SK-N-SH (cell line): ENCODE measurements around the gene KLF16. TPM values are rescaled to one million over a fixed set of nuclear protein-coding genes. Genes with fewer than 3 reads are reported as not detected.

ENCODE experiments used
- CTCF ChIA-PET: fragments of 300-600, 350-600 bp; formaldehyde crosslinking; extraction: SDS; loops from one replicate; lab custom pipeline; 2021; lab: Yijun Ruan, JAX
- POLR2A ChIA-PET: fragments of 350-600 bp; sonication (Branson Sonifier 250); formaldehyde crosslinking; extraction: SDS; loops from one replicate; lab custom pipeline; 2020; ENCODE audit warnings: antibody characterized with exemption, inconsistent platforms; lab: Yijun Ruan, JAX
- DNase-seq: peaks from one replicate; pipeline ENCODE4 v3.0.0; 2012
- H2AFZ ChIP-seq: fragments of 200-600 bp; sonication (generic); 2 replicates; pipeline ENCODE4 v1.8.1; 2016; ENCODE audit warnings: antibody characterized with exemption, mild to moderate bottlenecking, low read depth
- H3F3A ChIP-seq: fragments of 200-600 bp; sonication (generic); replicated peaks from 2 replicates; pipeline ENCODE3; 2016; ENCODE audit warnings: antibody characterized with exemption, mild to moderate bottlenecking; ENCODE audit not compliant: insufficient read depth
- H3K27ac ChIP-seq, 2 experiments: fragments of 200-500 bp in 1 of 2; fragments of 200-600 bp in 1 of 2; sonication (Bioruptor generic) in 1 of 2; sonication (generic), shearing (Covaris generic) in 1 of 2; 2 replicates each; pipeline versions ENCODE4 v1.5.1 to v1.6.1; 2014 to 2016; ENCODE audit warnings: low read depth in 2 of 2, inconsistent platforms in 1 of 2, low read length in 1 of 2, mild to moderate bottlenecking in 1 of 2, mixed read lengths in 1 of 2
- H3K27me3 ChIP-seq: fragments of 200-600 bp; sonication (generic), shearing (Covaris generic); 2 replicates; pipeline ENCODE4 v1.6.1; 2016; ENCODE audit warnings: mixed run types; ENCODE audit not compliant: insufficient read depth
- H3K36me3 ChIP-seq, 2 experiments: fragments of 200-500 bp in 1 of 2; fragments of 200-600 bp in 1 of 2; sonication (Bioruptor generic) in 1 of 2; sonication (generic) in 1 of 2; replicated peaks in 1 of 2; 2 replicates each; pipeline versions ENCODE3 to v1.5.1; 2014 to 2016; ENCODE audit warnings: low read length in 1 of 2, mild to moderate bottlenecking in 1 of 2; ENCODE audit not compliant: insufficient read depth in 2 of 2, control insufficient read depth in 1 of 2
- H3K4me1 ChIP-seq, 2 experiments: fragments of 200-500 bp in 1 of 2; fragments of 200-600 bp in 1 of 2; sonication (Bioruptor generic) in 1 of 2; sonication (generic), shearing (Covaris generic) in 1 of 2; 2 replicates each; pipeline versions ENCODE4 v1.5.1 to v1.6.1; 2014 to 2016; ENCODE audit warnings: low read depth in 1 of 2, low read length in 1 of 2, mixed run types in 1 of 2; ENCODE audit not compliant: insufficient read depth in 2 of 2, control insufficient read depth in 1 of 2
- H3K4me2 ChIP-seq: fragments of 200-600 bp; sonication (generic), shearing (Covaris generic); 2 replicates; pipeline ENCODE4 v1.6.1; 2017; ENCODE audit warnings: mixed run types
- H3K4me3 ChIP-seq, 2 experiments: fragments of 200-500 bp in 1 of 2; fragments of 200-600 bp in 1 of 2; sonication (Bioruptor generic) in 1 of 2; sonication (generic), shearing (Covaris generic) in 1 of 2; 2 replicates each; pipeline versions ENCODE4 v1.5.1 to v1.8.1; 2014 to 2016; ENCODE audit warnings: low read depth in 2 of 2, inconsistent platforms in 1 of 2, low read length in 1 of 2, mild to moderate bottlenecking in 1 of 2, mixed read lengths in 1 of 2, moderate library complexity in 1 of 2
- H3K79me2 ChIP-seq: fragments of 200-600 bp; sonication (generic); 2 replicates; pipeline ENCODE4 v1.8.1; 2017; ENCODE audit warnings: mild to moderate bottlenecking; ENCODE audit not compliant: insufficient read depth
- H3K9ac ChIP-seq: fragments of 200-600 bp; sonication (generic); 2 replicates; pipeline ENCODE4 v1.6.1; 2017; ENCODE audit warnings: mixed run types
- H3K9me2 ChIP-seq: fragments of 200-600 bp; sonication (generic); 2 replicates; pipeline ENCODE4 v1.6.1; 2017; ENCODE audit warnings: mixed run types
- H3K9me3 ChIP-seq: fragments of 200-600 bp; sonication (generic); 2 replicates; pipeline ENCODE4 v1.6.1; 2017; ENCODE audit warnings: mixed run types, mild to moderate bottlenecking, moderate library complexity
- H4K20me1 ChIP-seq: fragments of 200-600 bp; sonication (generic); 2 replicates; pipeline ENCODE4 v1.6.1; 2017; ENCODE audit warnings: mild to moderate bottlenecking, mixed run types; ENCODE audit not compliant: insufficient read depth
- ELF1 ChIP-seq: IDR thresholded peaks from 2 replicates; pipeline ENCODE4 v1.4.0; 2012
- EZH2phosphoT487 ChIP-seq: fragments of 200-600 bp; sonication (generic); IDR thresholded peaks from 2 replicates; pipeline ENCODE4 v1.6.1; 2017; ENCODE audit warnings: low read depth, mixed run types, mild to moderate bottlenecking, antibody characterized with exemption, moderate library complexity, borderline replicate concordance
- FOXJ3 ChIP-seq: sonication (generic); formaldehyde crosslinking; IDR thresholded peaks from 2 replicates; pipeline ENCODE4 v1.5.1; 2020; ENCODE audit warnings: mild to moderate bottlenecking, missing genetic modification reagents
- JUND ChIP-seq: IDR thresholded peaks from 2 replicates; pipeline ENCODE4 v1.4.0; 2012
- MEF2A ChIP-seq: IDR thresholded peaks from 2 replicates; pipeline ENCODE4 v1.4.0; 2012; ENCODE audit warnings: low read depth, borderline replicate concordance
- NFIC ChIP-seq: IDR thresholded peaks from 2 replicates; pipeline ENCODE4 v1.4.0; 2012; ENCODE audit warnings: borderline replicate concordance
- RAD21 ChIP-seq: IDR thresholded peaks from 2 replicates; pipeline ENCODE4 v1.6.1; 2012; ENCODE audit warnings: mild to moderate bottlenecking, low read length
- SIN3A ChIP-seq: IDR thresholded peaks from 2 replicates; pipeline ENCODE4 v1.6.1; 2012; ENCODE audit warnings: low read depth, mild to moderate bottlenecking, low read length, moderate library complexity, borderline replicate concordance
- TEAD4 ChIP-seq: IDR thresholded peaks from 2 replicates; pipeline ENCODE4 v1.4.0; 2012; ENCODE audit warnings: mild to moderate bottlenecking, borderline replicate concordance; ENCODE audit not compliant: insufficient read depth
- YY1 ChIP-seq: IDR thresholded peaks from 2 replicates; pipeline ENCODE4 v1.4.0; 2012; ENCODE audit warnings: low read depth, mild to moderate bottlenecking
- WGBS: methylation state at CpG from one replicate; pipeline ENCODE4 v1.1.6; 2017; ENCODE audit warnings: low lambda C conversion rate; 5-methylcytosine and 5-hydroxymethylcytosine counted together
- polyA plus RNA-seq, 3 experiments: library from polyadenylated mRNA; depleted of rRNA; stranded (reverse); fragments of >200 nt; gene quantifications; 2 replicates each; pipeline ENCODE4 v1.2.3, GENCODE V29; 2012
- TF ChIP-seq, protein P1 (sequence below): fragments of 200-600 bp; sonication (generic); IDR thresholded peaks from 2 replicates; pipeline ENCODE4 v1.6.1; 2017; ENCODE audit warnings: antibody characterized with exemption, mild to moderate bottlenecking, moderate library complexity
- TF ChIP-seq, protein P2 (sequence below): IDR thresholded peaks from 2 replicates; pipeline ENCODE4; 2012
- TF ChIP-seq, protein P3 (sequence below): fragments of 150-350 bp; IDR thresholded peaks from 2 replicates; pipeline ENCODE4 v1.6.1; 2016; ENCODE audit warnings: mild to moderate bottlenecking, low read depth, low read length

KLF16 gene
- polyA plus RNA-seq, 1 of the 3 experiments (the other 2 are of a cell fraction), result 16.1 TPM

DNA sequence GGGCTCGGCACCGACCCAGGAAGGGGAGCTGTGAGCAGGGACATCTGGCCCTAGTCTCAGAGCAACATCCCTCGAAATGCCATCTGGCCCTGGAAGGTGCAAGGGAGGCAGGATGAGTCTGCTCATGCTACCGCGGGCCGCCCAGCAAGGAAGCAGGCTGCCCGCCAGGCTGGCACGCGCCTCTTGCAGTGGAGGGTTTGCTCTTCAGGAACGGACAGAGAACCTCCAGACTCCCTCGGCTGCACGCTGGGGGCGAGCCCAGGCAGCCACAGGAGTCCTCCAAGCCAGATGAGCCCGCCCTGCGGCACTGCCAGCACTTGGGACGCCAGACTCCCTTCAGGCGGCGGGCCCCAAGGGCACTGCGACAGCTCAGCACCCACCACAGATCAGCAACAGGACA lies 41.2 kb downstream of the KLF16 start (continued):
- TF ChIP-seq, protein P1, sequence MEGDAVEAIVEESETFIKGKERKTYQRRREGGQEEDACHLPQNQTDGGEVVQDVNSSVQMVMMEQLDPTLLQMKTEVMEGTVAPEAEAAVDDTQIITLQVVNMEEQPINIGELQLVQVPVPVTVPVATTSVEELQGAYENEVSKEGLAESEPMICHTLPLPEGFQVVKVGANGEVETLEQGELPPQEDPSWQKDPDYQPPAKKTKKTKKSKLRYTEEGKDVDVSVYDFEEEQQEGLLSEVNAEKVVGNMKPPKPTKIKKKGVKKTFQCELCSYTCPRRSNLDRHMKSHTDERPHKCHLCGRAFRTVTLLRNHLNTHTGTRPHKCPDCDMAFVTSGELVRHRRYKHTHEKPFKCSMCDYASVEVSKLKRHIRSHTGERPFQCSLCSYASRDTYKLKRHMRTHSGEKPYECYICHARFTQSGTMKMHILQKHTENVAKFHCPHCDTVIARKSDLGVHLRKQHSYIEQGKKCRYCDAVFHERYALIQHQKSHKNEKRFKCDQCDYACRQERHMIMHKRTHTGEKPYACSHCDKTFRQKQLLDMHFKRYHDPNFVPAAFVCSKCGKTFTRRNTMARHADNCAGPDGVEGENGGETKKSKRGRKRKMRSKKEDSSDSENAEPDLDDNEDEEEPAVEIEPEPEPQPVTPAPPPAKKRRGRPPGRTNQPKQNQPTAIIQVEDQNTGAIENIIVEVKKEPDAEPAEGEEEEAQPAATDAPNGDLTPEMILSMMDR, result no peak
- TF ChIP-seq NFIC (no peak), FOXJ3 (CRISPR knock-in tag) (no peak), SIN3A (no peak), MEF2A (no peak), RAD21 (no peak)
- TF ChIP-seq, all 33 proteins: peak for 0

DNA sequence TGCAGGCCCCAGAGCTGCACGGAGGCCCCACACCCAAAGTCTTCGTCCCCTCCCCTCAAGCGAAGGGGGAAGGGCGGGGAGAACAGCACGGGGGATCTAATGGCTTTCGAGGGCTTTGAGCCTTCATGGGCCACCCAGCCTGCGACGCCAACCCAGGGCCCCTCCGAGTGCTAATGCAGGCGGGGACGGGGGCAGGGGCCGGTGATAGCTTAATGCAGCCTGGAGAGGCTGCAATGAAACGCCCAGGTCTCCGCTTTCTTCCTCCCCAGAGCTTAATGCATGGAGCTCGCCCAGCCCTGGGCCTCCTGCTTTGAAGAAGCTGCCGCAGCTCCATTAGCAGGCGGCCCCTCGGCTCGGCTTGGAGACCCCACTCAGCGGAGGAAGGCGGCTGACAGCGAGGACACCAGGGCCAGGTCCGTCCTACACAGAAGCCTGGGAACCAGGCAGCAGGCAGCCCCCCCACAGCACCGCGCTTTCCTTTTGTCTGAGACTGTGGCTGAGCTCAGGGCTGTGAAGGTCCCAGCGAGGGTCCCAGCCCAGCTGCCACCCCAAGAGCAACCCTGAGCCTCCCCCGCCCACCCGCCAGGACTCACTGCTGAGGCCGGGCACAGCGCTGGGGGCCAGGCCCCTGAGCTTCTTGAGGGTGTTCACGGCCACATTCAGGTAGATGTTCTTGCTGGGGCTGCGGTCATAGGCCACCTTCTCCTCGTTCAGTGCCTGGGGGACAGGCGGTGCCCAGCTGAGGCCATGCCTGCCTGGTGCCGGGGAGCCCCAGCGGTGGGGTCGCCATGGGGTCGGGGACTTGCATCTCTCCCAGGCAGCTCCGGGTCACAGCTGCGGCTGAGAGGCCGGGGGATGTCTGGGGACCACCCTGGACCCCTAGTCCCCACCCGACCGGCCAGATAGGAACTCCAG lies 43.8 kb downstream of the KLF16 start:
- Histone ChIP-seq H3K9me2 (no peaks in the 10 kb centered on the region), H2AFZ (no peak overlapping the region), H3K4me1 (no peaks in the 10 kb centered on the region), H4K20me1 (0 out of 2 replicates have a peak, but pooled peaks cover 4% of the 10 kb centered on the region), H3K36me3 (peaks cover 9 to 70% of the 10 kb centered on the region in 2 experiments), H3K9ac (no peak overlapping the region), H3K27me3 (no peaks in the 10 kb centered on the region), H3K79me2 (peaks cover 6% of the 10 kb centered on the region; the same call in 1 of the 2 replicates), H3K9me3 (no peaks in the 10 kb centered on the region), H3K4me3 (no peak overlapping the region), H3K4me2 (no peak overlapping the region), H3F3A (no peaks in the 10 kb centered on the region), H3K27ac (no peak overlapping the region)
- DNase-seq, result no peak
- CTCF ChIA-PET, result interaction anchor here (0.8 to 2.4 kb wide), 9 partner anchors 10 to 147 kb away, joined by 3 to 11 read pairs (median 4); no protein-coding TSS in a partner anchor
- no peak for TF ChIP-seq NFIC
- TF ChIP-seq ELF1, result no peak
- TF ChIP-seq, protein P2, sequence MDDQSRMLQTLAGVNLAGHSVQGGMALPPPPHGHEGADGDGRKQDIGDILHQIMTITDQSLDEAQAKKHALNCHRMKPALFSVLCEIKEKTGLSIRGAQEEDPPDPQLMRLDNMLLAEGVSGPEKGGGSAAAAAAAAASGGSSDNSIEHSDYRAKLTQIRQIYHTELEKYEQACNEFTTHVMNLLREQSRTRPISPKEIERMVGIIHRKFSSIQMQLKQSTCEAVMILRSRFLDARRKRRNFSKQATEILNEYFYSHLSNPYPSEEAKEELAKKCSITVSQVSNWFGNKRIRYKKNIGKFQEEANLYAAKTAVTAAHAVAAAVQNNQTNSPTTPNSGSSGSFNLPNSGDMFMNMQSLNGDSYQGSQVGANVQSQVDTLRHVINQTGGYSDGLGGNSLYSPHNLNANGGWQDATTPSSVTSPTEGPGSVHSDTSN, result no peak
- TF ChIP-seq YY1, result no peak
- no peak for TF ChIP-seq JUND
- TF ChIP-seq RAD21, result no peak
- TF ChIP-seq EZH2phosphoT487, result no peak
- TF ChIP-seq, protein P3, sequence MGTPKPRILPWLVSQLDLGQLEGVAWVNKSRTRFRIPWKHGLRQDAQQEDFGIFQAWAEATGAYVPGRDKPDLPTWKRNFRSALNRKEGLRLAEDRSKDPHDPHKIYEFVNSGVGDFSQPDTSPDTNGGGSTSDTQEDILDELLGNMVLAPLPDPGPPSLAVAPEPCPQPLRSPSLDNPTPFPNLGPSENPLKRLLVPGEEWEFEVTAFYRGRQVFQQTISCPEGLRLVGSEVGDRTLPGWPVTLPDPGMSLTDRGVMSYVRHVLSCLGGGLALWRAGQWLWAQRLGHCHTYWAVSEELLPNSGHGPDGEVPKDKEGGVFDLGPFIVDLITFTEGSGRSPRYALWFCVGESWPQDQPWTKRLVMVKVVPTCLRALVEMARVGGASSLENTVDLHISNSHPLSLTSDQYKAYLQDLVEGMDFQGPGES, result no peak
- no peak for TF ChIP-seq TEAD4
- 95% methylated on average over 18 of the region's 43 CpGs for WGBS
- POLR2A ChIA-PET, result interaction anchor here (1.7 kb wide), 1 partner anchor 9 kb away, joined by 4 read pairs; no protein-coding TSS in a partner anchor
